Large intestine (tissue), 3 donors: ENCODE results near the gene TAF4. TPM values are rescaled to one million over a fixed set of nuclear protein-coding genes. Genes with fewer than 3 reads are reported as not detected.
"Not testable (repeated sequence)": the region's sequence is repeated elsewhere in the genome, so short reads cannot be mapped to it uniquely, and the experiment has no call there.

ENCODE experiments used
- DNase-seq, 2 donors: peaks; one replicate each; pipeline versions ENCODE4 v3.0.0 to v3.0.0-alpha.2; 2013
- H3K27ac ChIP-seq: one replicate; pipeline ENCODE4 v1.5.1; 2013; ENCODE audit warnings: low read length
- H3K27me3 ChIP-seq: 2 replicates; pipeline ENCODE4 v1.6.1; 2013; ENCODE audit warnings: low read length; ENCODE audit not compliant: control insufficient read depth, insufficient read depth
- H3K36me3 ChIP-seq: 2 replicates; pipeline ENCODE4 v1.6.1; 2013; ENCODE audit warnings: low read length; ENCODE audit not compliant: control insufficient read depth, insufficient read depth
- H3K4me1 ChIP-seq: one replicate; pipeline ENCODE4 v1.6.1; 2013; ENCODE audit warnings: low read length; ENCODE audit not compliant: control insufficient read depth, insufficient read depth
- H3K4me3 ChIP-seq: one replicate; pipeline ENCODE4 v1.5.1; 2013; ENCODE audit warnings: low read length
- H3K9me3 ChIP-seq: one replicate; pipeline ENCODE4 v1.6.1; 2013; ENCODE audit warnings: mild to moderate bottlenecking, low read depth, low read length, moderate library complexity; ENCODE audit not compliant: control insufficient read depth
- WGBS: methylation state at CpG from one replicate; pipeline ENCODE4 v1.1.5; 2013; ENCODE audit warnings: low lambda C conversion rate; ENCODE audit not compliant: insufficient coverage; 5-methylcytosine and 5-hydroxymethylcytosine counted together
- polyA plus RNA-seq: library from polyadenylated mRNA; unstranded; fragments of 120-200 nt; gene quantifications from one replicate; pipeline ENCODE4 v1.2.1, GENCODE V29; 2013

The TAF4 gene
- polyA plus RNA-seq, 1 donor, result 17.4 TPM

- Histone ChIP-seq H3K27ac (no peak overlapping the region), H3K4me1 (no peaks in the 10 kb centered on the region), H3K4me3 (no peak overlapping the region), H3K36me3 (no peaks in the 10 kb centered on the region), H3K9me3 (peaks cover 5% of the 10 kb centered on the region), H3K27me3 (no peaks in the 10 kb centered on the region)
- WGBS, result 100% methylated on average over 1 of the region's 16 CpGs
- no peak for DNase-seq
These were observed 32.3 kb upstream of the TAF4 start for GRCh38 chr20:62097881-62098407.

- no peak overlapping the region for H3K27ac ChIP-seq
- no peaks in the 10 kb centered on the region for H3K4me1 ChIP-seq
- peaks cover 5% of the 10 kb centered on the region for H3K9me3 ChIP-seq
- no peak overlapping the region for H3K4me3 ChIP-seq
- H3K27me3 ChIP-seq, result no peaks in the 10 kb centered on the region
- no peaks in the 10 kb centered on the region for H3K36me3 ChIP-seq
- no peak for DNase-seq
- WGBS, result no CpG with 5 or more reads among the region's 30 CpGs
These were observed 31.0 kb upstream of the TAF4 start for GRCh38 chr20:62096421-62097380.

GRCh38 chr20:62089393-62089792, 23.7 kb upstream of the TAF4 start:
- Histone ChIP-seq H3K9me3 (no peaks in the 10 kb centered on the region), H3K4me1 (no peaks in the 10 kb centered on the region), H3K4me3 (no peak overlapping the region), H3K36me3 (no peaks in the 10 kb centered on the region), H3K27me3 (no peaks in the 10 kb centered on the region), H3K27ac (no peak overlapping the region)
- no peak for DNase-seq
- 62% methylated on average over 3 of the region's 3 CpGs for WGBS

- H3K9me3 ChIP-seq, result no peaks in the 10 kb centered on the region
- WGBS, result 80% methylated on average over 5 of the region's 15 CpGs
- H3K36me3 ChIP-seq, result no peaks in the 10 kb centered on the region
- DNase-seq, result no peak
- H3K27ac ChIP-seq, result no peak overlapping the region
- H3K4me1 ChIP-seq, result no peaks in the 10 kb centered on the region
- no peaks in the 10 kb centered on the region for H3K27me3 ChIP-seq
- no peak overlapping the region for H3K4me3 ChIP-seq
These were observed 22.8 kb upstream of the TAF4 start for GRCh38 chr20:62088258-62089127.

- WGBS, result no CpG with 5 or more reads among the region's 17 CpGs
- DNase-seq, result no peak
- no peaks in the 10 kb centered on the region for H3K9me3 ChIP-seq
- H3K4me1 ChIP-seq, result no peaks in the 10 kb centered on the region
- H3K36me3 ChIP-seq, result no peaks in the 10 kb centered on the region
- no peak overlapping the region for H3K27ac ChIP-seq
- no peak overlapping the region for H3K4me3 ChIP-seq
- no peaks in the 10 kb centered on the region for H3K27me3 ChIP-seq
These were observed 22.0 kb upstream of the TAF4 start for GRCh38 chr20:62087632-62088031.

- Histone ChIP-seq H3K27me3 (no peaks in the 10 kb centered on the region), H3K27ac (no peak overlapping the region), H3K4me3 (no peak overlapping the region), H3K9me3 (no peaks in the 10 kb centered on the region), H3K4me1 (no peaks in the 10 kb centered on the region), H3K36me3 (no peaks in the 10 kb centered on the region)
- no CpG with 5 or more reads among the region's 11 CpGs for WGBS
- DNase-seq, result no peak
These were observed 21.5 kb upstream of the TAF4 start for GRCh38 chr20:62087227-62087626.

GRCh38 chr20:62085206-62085605, 19.5 kb upstream of the TAF4 start:
- Histone ChIP-seq H3K27me3 (no peaks in the 10 kb centered on the region), H3K9me3 (no peaks in the 10 kb centered on the region), H3K36me3 (no peaks in the 10 kb centered on the region), H3K27ac (no peak overlapping the region), H3K4me3 (no peak overlapping the region), H3K4me1 (no peaks in the 10 kb centered on the region)
- WGBS, result no CpG with 5 or more reads among the region's 9 CpGs
- no peak for DNase-seq

- H3K36me3 ChIP-seq, H3K4me3 ChIP-seq, H3K9me3 ChIP-seq, DNase-seq, H3K27ac ChIP-seq, H3K27me3 ChIP-seq, H3K4me1 ChIP-seq: not testable (repeated sequence)
- WGBS, result 92% methylated on average over 4 of the region's 9 CpGs
These were observed 18.5 kb upstream of the TAF4 start for GRCh38 chr20:62084224-62084623.

- Histone ChIP-seq H3K4me3 (no peak overlapping the region), H3K36me3 (no peaks in the 10 kb centered on the region), H3K27me3 (no peaks in the 10 kb centered on the region), H3K9me3 (no peaks in the 10 kb centered on the region), H3K27ac (no peak overlapping the region), H3K4me1 (no peaks in the 10 kb centered on the region)
- WGBS, result 76% methylated on average over 4 of the region's 5 CpGs
- peak in 1 of 2 donors; percentile 40 for DNase-seq
These were observed 17.6 kb upstream of the TAF4 start for GRCh38 chr20:62083312-62083711.

GRCh38 chr20:62080249-62080990, 14.7 kb upstream of the TAF4 start:
- no peak for DNase-seq
- no CpG with 5 or more reads among the region's 15 CpGs for WGBS
- H3K27me3 ChIP-seq, result no peaks in the 10 kb centered on the region
- H3K36me3 ChIP-seq, result no peaks in the 10 kb centered on the region
- no peaks in the 10 kb centered on the region for H3K4me1 ChIP-seq
- H3K27ac ChIP-seq, result no peak overlapping the region
- H3K9me3 ChIP-seq, result peaks cover 8% of the 10 kb centered on the region
- H3K4me3 ChIP-seq, result no peak overlapping the region
